HL-60 (cell line): ENCODE results near the gene RGMA.
"Not testable (repeated sequence)": the region's sequence is repeated elsewhere in the genome, so short reads cannot be mapped to it uniquely, and the experiment has no call there.

Experiments used
- GABPA ChIP-seq: IDR thresholded peaks from 2 replicates; pipeline ENCODE4 v1.6.1; 2012; ENCODE audit warnings: low read depth
- POLR2AphosphoS5 ChIP-seq: IDR thresholded peaks from 2 replicates; pipeline ENCODE4 v1.6.1; 2012; ENCODE audit warnings: low read depth
- TF ChIP-seq, protein P1 (sequence below): IDR thresholded peaks from one replicate; pipeline ENCODE4 v1.5.1; 2011; ENCODE audit warnings: low read length, control low read depth, inconsistent platforms; ENCODE audit not compliant: insufficient read depth
- TF ChIP-seq, protein P2 (sequence below): IDR thresholded peaks from 2 replicates; pipeline ENCODE4 v1.6.1; 2012; ENCODE audit warnings: low read depth; ENCODE audit not compliant: insufficient replicate concordance

DNA sequence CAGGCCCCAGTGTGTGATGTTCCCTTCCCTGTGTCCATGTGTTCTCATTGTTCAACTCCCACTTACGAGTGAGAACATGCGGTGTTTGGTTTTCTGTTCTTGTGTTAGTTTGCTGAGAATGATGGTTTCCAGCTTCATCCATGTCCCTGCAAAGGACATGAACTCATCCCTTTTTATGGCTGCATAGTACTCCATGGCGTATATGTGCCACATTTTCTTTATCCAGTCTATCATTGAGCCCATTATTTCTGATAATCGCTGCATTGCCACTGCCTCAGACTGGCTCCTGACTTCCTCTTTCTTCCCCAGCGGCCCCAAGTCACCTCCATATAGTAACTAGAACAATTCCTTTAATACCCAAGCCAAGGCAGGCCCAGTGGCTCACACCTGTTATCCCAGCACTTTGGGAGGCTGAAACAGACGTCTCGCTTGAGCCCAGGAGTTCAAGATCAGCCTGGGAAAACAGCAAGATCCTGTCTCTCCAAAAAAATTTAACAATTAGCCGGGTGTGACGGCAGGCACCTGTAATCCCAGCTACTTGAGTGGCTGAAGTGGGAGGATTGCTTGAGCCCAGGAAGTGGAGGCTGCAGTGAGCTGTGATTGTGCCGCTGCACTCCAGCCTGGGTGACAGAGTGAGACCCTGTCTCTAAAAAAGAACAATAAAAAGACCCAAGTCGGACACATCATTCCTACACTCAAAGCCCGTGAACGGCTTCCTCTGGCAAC lies 49.3 kb downstream of the RGMA start:
- TF ChIP-seq, protein P1, sequence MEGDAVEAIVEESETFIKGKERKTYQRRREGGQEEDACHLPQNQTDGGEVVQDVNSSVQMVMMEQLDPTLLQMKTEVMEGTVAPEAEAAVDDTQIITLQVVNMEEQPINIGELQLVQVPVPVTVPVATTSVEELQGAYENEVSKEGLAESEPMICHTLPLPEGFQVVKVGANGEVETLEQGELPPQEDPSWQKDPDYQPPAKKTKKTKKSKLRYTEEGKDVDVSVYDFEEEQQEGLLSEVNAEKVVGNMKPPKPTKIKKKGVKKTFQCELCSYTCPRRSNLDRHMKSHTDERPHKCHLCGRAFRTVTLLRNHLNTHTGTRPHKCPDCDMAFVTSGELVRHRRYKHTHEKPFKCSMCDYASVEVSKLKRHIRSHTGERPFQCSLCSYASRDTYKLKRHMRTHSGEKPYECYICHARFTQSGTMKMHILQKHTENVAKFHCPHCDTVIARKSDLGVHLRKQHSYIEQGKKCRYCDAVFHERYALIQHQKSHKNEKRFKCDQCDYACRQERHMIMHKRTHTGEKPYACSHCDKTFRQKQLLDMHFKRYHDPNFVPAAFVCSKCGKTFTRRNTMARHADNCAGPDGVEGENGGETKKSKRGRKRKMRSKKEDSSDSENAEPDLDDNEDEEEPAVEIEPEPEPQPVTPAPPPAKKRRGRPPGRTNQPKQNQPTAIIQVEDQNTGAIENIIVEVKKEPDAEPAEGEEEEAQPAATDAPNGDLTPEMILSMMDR = not testable (repeated sequence)
- not testable (repeated sequence) for TF ChIP-seq POLR2AphosphoS5, GABPA
- TF ChIP-seq, protein P2, sequence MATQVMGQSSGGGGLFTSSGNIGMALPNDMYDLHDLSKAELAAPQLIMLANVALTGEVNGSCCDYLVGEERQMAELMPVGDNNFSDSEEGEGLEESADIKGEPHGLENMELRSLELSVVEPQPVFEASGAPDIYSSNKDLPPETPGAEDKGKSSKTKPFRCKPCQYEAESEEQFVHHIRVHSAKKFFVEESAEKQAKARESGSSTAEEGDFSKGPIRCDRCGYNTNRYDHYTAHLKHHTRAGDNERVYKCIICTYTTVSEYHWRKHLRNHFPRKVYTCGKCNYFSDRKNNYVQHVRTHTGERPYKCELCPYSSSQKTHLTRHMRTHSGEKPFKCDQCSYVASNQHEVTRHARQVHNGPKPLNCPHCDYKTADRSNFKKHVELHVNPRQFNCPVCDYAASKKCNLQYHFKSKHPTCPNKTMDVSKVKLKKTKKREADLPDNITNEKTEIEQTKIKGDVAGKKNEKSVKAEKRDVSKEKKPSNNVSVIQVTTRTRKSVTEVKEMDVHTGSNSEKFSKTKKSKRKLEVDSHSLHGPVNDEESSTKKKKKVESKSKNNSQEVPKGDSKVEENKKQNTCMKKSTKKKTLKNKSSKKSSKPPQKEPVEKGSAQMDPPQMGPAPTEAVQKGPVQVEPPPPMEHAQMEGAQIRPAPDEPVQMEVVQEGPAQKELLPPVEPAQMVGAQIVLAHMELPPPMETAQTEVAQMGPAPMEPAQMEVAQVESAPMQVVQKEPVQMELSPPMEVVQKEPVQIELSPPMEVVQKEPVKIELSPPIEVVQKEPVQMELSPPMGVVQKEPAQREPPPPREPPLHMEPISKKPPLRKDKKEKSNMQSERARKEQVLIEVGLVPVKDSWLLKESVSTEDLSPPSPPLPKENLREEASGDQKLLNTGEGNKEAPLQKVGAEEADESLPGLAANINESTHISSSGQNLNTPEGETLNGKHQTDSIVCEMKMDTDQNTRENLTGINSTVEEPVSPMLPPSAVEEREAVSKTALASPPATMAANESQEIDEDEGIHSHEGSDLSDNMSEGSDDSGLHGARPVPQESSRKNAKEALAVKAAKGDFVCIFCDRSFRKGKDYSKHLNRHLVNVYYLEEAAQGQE = not testable (repeated sequence)
